HS-27A (cell line): ENCODE results near the gene DLL3.
A peak's percentile ranks its signal among the peaks of the same experiment; 100 is the strongest.

Source experiments
- DNase-seq: peaks from one replicate; pipeline ENCODE4 v3.0.0-alpha.2; 2012; ENCODE audit warnings: low read depth, missing footprints

The DLL3 gene

GRCh38 chr19:39483141-39483540 is 15.6 kb upstream of the DLL3 start:
- no peak for DNase-seq

GRCh38 chr19:39489756-39490155 is 9.0 kb upstream of the DLL3 start:
- no peak for DNase-seq

- DNase-seq = no peak
These were observed 6.5 kb upstream of the DLL3 start for GRCh38 chr19:39492225-39492624.

- no peak for DNase-seq
These were observed 6.0 kb upstream of the DLL3 start for GRCh38 chr19:39492788-39493187.

- DNase-seq = no peak
These were observed 4.1 kb upstream of the DLL3 start for GRCh38 chr19:39494661-39495060.

- DNase-seq = no peak
These were observed 2.7 kb upstream of the DLL3 start for GRCh38 chr19:39496063-39496462.

GRCh38 chr19:39497701-39497995 is 1.1 kb upstream of the DLL3 start:
- DNase-seq = no peak

- no peak for DNase-seq
These were observed 550 bp upstream of the DLL3 start for GRCh38 chr19:39497996-39498797.

- no peak for DNase-seq
These were observed 1.2 kb downstream of the DLL3 start for GRCh38 chr19:39499932-39500331.

GRCh38 chr19:39500543-39500942 is 1.8 kb downstream of the DLL3 start:
- DNase-seq = no peak

GRCh38 chr19:39501340-39501739 is 2.6 kb downstream of the DLL3 start:
- DNase-seq = no peak

- DNase-seq = no peak
These were observed 4.1 kb downstream of the DLL3 start for GRCh38 chr19:39502640-39503417.

- DNase-seq = no peak
These were observed 7.8 kb downstream of the DLL3 start for GRCh38 chr19:39506598-39506943.

GRCh38 chr19:39506944-39507714 is 8.4 kb downstream of the DLL3 start:
- DNase-seq = peak; percentile 63

- DNase-seq = no peak
These were observed 9.1 kb downstream of the DLL3 start for GRCh38 chr19:39507715-39508364.

- DNase-seq = no peak
These were observed 9.9 kb downstream of the DLL3 start for GRCh38 chr19:39508629-39509028.

- DNase-seq = no peak
These were observed 10.5 kb downstream of the DLL3 start for GRCh38 chr19:39509233-39509632.

- DNase-seq = no peak
These were observed 14.2 kb downstream of the DLL3 start for GRCh38 chr19:39512988-39513387.

GRCh38 chr19:39514840-39515550 is 16.2 kb downstream of the DLL3 start, which contains the start of gene SELENOV:
SELENOV (plus strand) TSS chr19:39515139; CDS start chr19:39515213, 74 bp downstream.
- DNase-seq = no peak

GRCh38 chr19:39515551-39516191 is 16.9 kb downstream of the DLL3 start:
- no peak for DNase-seq

GRCh38 chr19:39516270-39516669 is 17.5 kb downstream of the DLL3 start:
- no peak for DNase-seq
